Keratinocyte (primary cell): ENCODE results near the gene ADCK1. TPM values are rescaled to one million over a fixed set of nuclear protein-coding genes. Genes with fewer than 3 reads are reported as not detected.

ENCODE experiments used
- DNase-seq: peaks from one replicate; pipeline ENCODE4 v3.0.0-alpha.2; 2011; ENCODE audit warnings: low read depth, missing footprints, low spot score
- FAIRE-seq: peaks from 2 replicates; lab custom pipeline; 2011; peaks lifted over from hg19 to GRCh38; lab: Jason Lieb, UNC
- H2AFZ ChIP-seq: 2 replicates; pipeline ENCODE4 v1.6.0; 2012; ENCODE audit warnings: low read length, control low read depth, inconsistent platforms; ENCODE audit not compliant: control insufficient read depth
- H3K27ac ChIP-seq: 2 replicates; pipeline ENCODE4 v1.5.1; 2011; ENCODE audit warnings: low read length; ENCODE audit not compliant: control insufficient read depth, insufficient read depth
- H3K27me3 ChIP-seq: 3 replicates; pipeline ENCODE4 v1.6.0; 2011; ENCODE audit warnings: low read length; ENCODE audit not compliant: control insufficient read depth, insufficient read depth; ENCODE audit errors: extremely low read depth
- H3K36me3 ChIP-seq, 2 experiments: 2 replicates in 1 of 2; 3 replicates in 1 of 2; pipeline ENCODE4 v1.5.1; 2011; ENCODE audit warnings: low read length in 2 of 2, mild to moderate bottlenecking in 1 of 2; ENCODE audit not compliant: control insufficient read depth in 2 of 2, insufficient read depth in 2 of 2; ENCODE audit errors: extremely low read depth in 1 of 2
- H3K4me1 ChIP-seq: 3 replicates; pipeline ENCODE4 v1.5.1; 2011; ENCODE audit warnings: low read length; ENCODE audit not compliant: control insufficient read depth, insufficient read depth; ENCODE audit errors: extremely low read depth
- H3K4me2 ChIP-seq: 3 replicates; pipeline ENCODE4 v1.6.0; 2011; ENCODE audit warnings: low read depth, low read length; ENCODE audit not compliant: control insufficient read depth, insufficient read depth; ENCODE audit errors: extremely low read depth
- H3K4me3 ChIP-seq, 3 experiments: fragments of 200-600 bp in 1 of 3; sonication (generic) in 1 of 3; 2 replicates in 2 of 3; 3 replicates in 1 of 3; pipeline ENCODE4 v1.5.1; 2011 to 2016; ENCODE audit warnings: low read length in 3 of 3, mild to moderate bottlenecking in 3 of 3, control low read depth in 2 of 3, inconsistent platforms in 1 of 3, low read depth in 1 of 3, mixed read lengths in 1 of 3, mixed run types in 1 of 3, moderate library complexity in 1 of 3; ENCODE audit not compliant: control insufficient read depth in 2 of 3, insufficient read depth in 2 of 3; ENCODE audit errors: extremely low read depth in 1 of 3
- H3K79me2 ChIP-seq: 2 replicates; pipeline ENCODE4 v1.6.0; 2012; ENCODE audit warnings: low read length; ENCODE audit not compliant: control insufficient read depth, insufficient read depth
- H3K9ac ChIP-seq: 3 replicates; pipeline ENCODE4 v1.6.0; 2011; ENCODE audit warnings: low read length; ENCODE audit not compliant: control insufficient read depth, insufficient read depth; ENCODE audit errors: extremely low read depth
- H3K9me1 ChIP-seq: 3 replicates; pipeline ENCODE4 v1.6.0; 2011; ENCODE audit warnings: low read length; ENCODE audit not compliant: control insufficient read depth, insufficient read depth; ENCODE audit errors: extremely low read depth
- H3K9me3 ChIP-seq: 2 replicates; pipeline ENCODE4 v1.5.1; 2012; ENCODE audit warnings: low read depth, low read length; ENCODE audit not compliant: control insufficient read depth
- H4K20me1 ChIP-seq: 3 replicates; pipeline ENCODE4 v1.6.0; 2011; ENCODE audit warnings: low read length; ENCODE audit not compliant: control insufficient read depth, insufficient read depth; ENCODE audit errors: extremely low read depth
- CTCF ChIP-seq, 3 experiments: IDR thresholded peaks in 1 of 3; conservative IDR thresholded peaks in 1 of 3; optimal IDR thresholded peaks in 1 of 3; 2 replicates in 2 of 3; 3 replicates in 1 of 3; pipeline versions ENCODE3 to v1.5.1; 2011; ENCODE audit warnings: low read length in 3 of 3, mild to moderate bottlenecking in 3 of 3, moderate library complexity in 2 of 3, control low read depth in 1 of 3, inconsistent platforms in 1 of 3; ENCODE audit not compliant: insufficient read depth in 2 of 3; ENCODE audit errors: extremely low read depth in 1 of 3
- EZH2 ChIP-seq: IDR thresholded peaks from one replicate; pipeline ENCODE4 v1.6.1; 2012; ENCODE audit warnings: inconsistent platforms, mild to moderate bottlenecking, low read length, moderate library complexity
- dilution Hi-C: fragments of 300-500 bp; cut with MboI; formaldehyde crosslinking; loops from one replicate; pipeline ENCODE4 v1.7.0; 2020; ENCODE audit warnings: low sequenced_read_pairs; ENCODE audit not compliant: extremely low pct_ligation_motif_present
- polyA plus RNA-seq, 5 experiments: library from polyadenylated mRNA; depleted of rRNA in 3 of 5; stranded (reverse) in 3 of 5; stranded (forward) in 1 of 5; unstranded in 1 of 5; fragments of >200 nt; gene quantifications; 1 replicate in 1 of 5; 2 replicates in 3 of 5; 3 replicates in 1 of 5; pipeline versions ENCODE4 v1.2.1 to v1.2.3, GENCODE V29; 2011 to 2012; ENCODE audit warnings: missing spikeins in 2 of 5, low read depth in 1 of 5, low replicate concordance in 1 of 5

Gene ADCK1
- polyA plus RNA-seq, 1 donor (not counting 4 experiments of a cell fraction or from before 2014, with no cell fraction given) = 4.9 TPM

DNA sequence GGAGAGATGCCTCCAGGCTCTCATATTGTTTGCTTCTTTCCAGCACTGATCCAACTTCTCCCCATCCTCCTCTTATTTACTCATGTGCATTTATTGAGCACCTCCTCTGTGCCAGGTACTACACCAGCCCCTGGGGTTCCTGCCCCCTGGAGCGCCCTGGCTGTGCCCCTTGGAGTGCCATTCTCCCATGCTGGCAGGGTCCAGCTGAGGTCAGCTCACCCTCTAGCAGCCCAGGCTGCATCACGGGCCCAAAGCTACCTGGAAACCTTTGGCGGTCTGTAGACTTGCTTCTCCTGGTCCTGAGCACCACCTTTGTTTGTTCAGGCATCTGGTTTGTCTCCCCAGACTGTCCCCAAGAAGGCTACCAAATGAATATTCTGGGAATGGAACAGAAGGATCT lies 67.0 kb downstream of the ADCK1 start:
- Histone ChIP-seq H3K4me3 (no peak overlapping the region), H3K4me1 (no peaks in the 10 kb centered on the region), H4K20me1 (peaks cover 2% of the 10 kb centered on the region), H3K79me2 (no peaks in the 10 kb centered on the region), H3K36me3 (peaks cover 0 to 2% of the 10 kb centered on the region in 2 experiments), H3K9me1 (peaks cover 3% of the 10 kb centered on the region), H3K27me3 (no peaks in the 10 kb centered on the region), H3K4me2 (no peak overlapping the region), H2AFZ (no peak overlapping the region), H3K27ac (no peak overlapping the region), H3K9ac (no peak overlapping the region), H3K9me3 (no peaks in the 10 kb centered on the region)
- dilution Hi-C loops = no loop called here
- FAIRE-seq (no peak), DNase-seq (no peak)
- TF ChIP-seq CTCF (optimal IDR thresholded peaks at IDR 0.05 in 1 of 3, IDR thresholded peaks at IDR 0.05 in 1 of 3, conservative IDR thresholded peaks at IDR 0.05 in 1 of 3; ENCODE audit: extremely low read depth in 1 of 3, insufficient read depth in 2 of 3, low read length in 3 of 3) = no peak
- no peak for TF ChIP-seq EZH2

DNA sequence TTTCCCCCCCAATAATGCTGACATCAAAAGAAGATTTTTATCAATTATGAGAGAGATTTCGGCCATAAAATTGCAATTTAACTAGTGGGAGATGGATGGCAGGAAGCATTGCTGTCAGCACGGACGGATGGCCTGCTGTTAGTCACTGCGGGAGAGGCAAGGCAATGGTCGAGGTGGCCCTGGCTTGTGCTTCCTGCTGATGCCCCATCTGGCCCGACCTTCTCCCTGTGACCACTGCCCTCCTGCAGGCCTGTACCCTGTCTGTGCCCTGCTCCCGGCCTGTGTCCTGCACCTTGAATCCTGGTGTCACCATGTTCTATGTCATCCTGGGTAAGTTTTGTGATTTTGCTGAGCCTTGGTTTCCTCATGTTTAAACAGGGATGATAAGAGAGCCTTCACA lies 67.6 kb downstream of the ADCK1 start:
- Histone ChIP-seq H3K79me2 (no peaks in the 10 kb centered on the region), H4K20me1 (peaks cover 2% of the 10 kb centered on the region), H3K4me3 (no peak overlapping the region), H3K4me1 (no peaks in the 10 kb centered on the region), H3K9ac (no peak overlapping the region), H3K9me3 (no peaks in the 10 kb centered on the region), H3K4me2 (no peak overlapping the region), H3K9me1 (peaks cover 3% of the 10 kb centered on the region), H3K27me3 (no peaks in the 10 kb centered on the region), H3K36me3 (peaks cover 0 to 2% of the 10 kb centered on the region in 2 experiments), H3K27ac (no peak overlapping the region), H2AFZ (no peak overlapping the region)
- dilution Hi-C loops = no loop called here
- TF ChIP-seq EZH2 (no peak), CTCF (optimal IDR thresholded peaks at IDR 0.05 in 1 of 3, IDR thresholded peaks at IDR 0.05 in 1 of 3, conservative IDR thresholded peaks at IDR 0.05 in 1 of 3; ENCODE audit: extremely low read depth in 1 of 3, insufficient read depth in 2 of 3, low read length in 3 of 3) (no peak)
- no peak for DNase-seq
- FAIRE-seq = no peak
